Activated gamma-delta T cell (primary cell): ENCODE data around the gene PEX5.

Experiments used
- DNase-seq: peaks from one replicate; lab custom pipeline; 2025; lab: John Stamatoyannopoulos, UW
- total RNA-seq, 2 donors: gene quantifications; one replicate each; lab custom pipeline; 2026; lab: John Stamatoyannopoulos, UW

The PEX5 gene
- 34.5 to 48.2 reads per million in 2 donors for total RNA-seq

GRCh38 chr12:7189398-7190267 lies at the start of gene PEX5:
Gene PEX5, plus strand, starts transcription at chr12:7189686. Its CDS starts 692 bp downstream, at chr12:7190378.
- peak; percentile 68 for DNase-seq

GRCh38 chr12:7141351-7142005 lies 48.0 kb upstream of the PEX5 start:
- DNase-seq: no peak

- DNase-seq: no peak
Observed at GRCh38 chr12:7142056-7142644, 47.3 kb upstream of the PEX5 start.

- no peak for DNase-seq
Observed at GRCh38 chr12:7142809-7143465, 46.5 kb upstream of the PEX5 start.

- no peak for DNase-seq
Observed at GRCh38 chr12:7143564-7143963, 45.9 kb upstream of the PEX5 start.

GRCh38 chr12:7144414-7145120 lies 44.9 kb upstream of the PEX5 start:
- no peak for DNase-seq

GRCh38 chr12:7145671-7146070 lies 43.8 kb upstream of the PEX5 start:
- DNase-seq: no peak

- no peak for DNase-seq
Observed at GRCh38 chr12:7146228-7146627, 43.3 kb upstream of the PEX5 start.

GRCh38 chr12:7146906-7147305 lies 42.6 kb upstream of the PEX5 start:
- DNase-seq: no peak

GRCh38 chr12:7150356-7150755 lies 39.1 kb upstream of the PEX5 start:
- DNase-seq: no peak

- no peak for DNase-seq
Observed at GRCh38 chr12:7150841-7151240, 38.6 kb upstream of the PEX5 start.

GRCh38 chr12:7151532-7151931 lies 38.0 kb upstream of the PEX5 start:
- no peak for DNase-seq

GRCh38 chr12:7152818-7153217 lies 36.7 kb upstream of the PEX5 start:
- DNase-seq: no peak

- DNase-seq: no peak
Observed at GRCh38 chr12:7154042-7154441, 35.4 kb upstream of the PEX5 start.

- DNase-seq: no peak
Observed at GRCh38 chr12:7154901-7155470, 34.5 kb upstream of the PEX5 start.

GRCh38 chr12:7155471-7156034 lies 33.9 kb upstream of the PEX5 start:
- no peak for DNase-seq

- no peak for DNase-seq
Observed at GRCh38 chr12:7156259-7157197, 33.0 kb upstream of the PEX5 start.

- DNase-seq: no peak
Observed at GRCh38 chr12:7157391-7157790, 32.1 kb upstream of the PEX5 start.

- no peak for DNase-seq
Observed at GRCh38 chr12:7158781-7159609, 30.5 kb upstream of the PEX5 start.
